Right lobe of liver (tissue), 4 donors: ENCODE results near the gene GPR160.

Experiments used
- CTCF ChIP-seq, 4 donors: fragments of 200-600 bp in 3 of 4; fragments of 450-650 bp in 1 of 4; IDR thresholded peaks; one replicate each; pipeline versions ENCODE4 v1.5.1 to v1.8.0; 2016 to 2022; ENCODE audit warnings: antibody characterized with exemption in 4 of 4, mild to moderate bottlenecking in 2 of 4
- POLR2A ChIP-seq: fragments of 450-650 bp; IDR thresholded peaks from one replicate; pipeline ENCODE4 v1.6.1; 2017; ENCODE audit warnings: antibody characterized with exemption, mild to moderate bottlenecking
- donor health status: DM: no; HTN: no; CAD: no.
- donor health status: DM: no; HTN: no; CAD: no.
- donor health status: DM: no; HTN: yes; CAD: no.

GRCh38 chr3:170098753-170099152 lies 61.0 kb downstream of the GPR160 start:
- no peak for TF ChIP-seq CTCF (IDR thresholded peaks at IDR 0.05)
- no peak for TF ChIP-seq POLR2A
